GM12864 (cell line): ENCODE data around the gene ADIPOR1.
"Not testable (repeated sequence)": the region's sequence is repeated elsewhere in the genome, so short reads cannot be mapped to it uniquely, and the experiment has no call there.

ENCODE experiments used
- DNase-seq: peaks from one replicate; pipeline ENCODE4 v3.0.0-alpha.2; 2011; ENCODE audit warnings: low read depth
- H3K4me3 ChIP-seq: 2 replicates; pipeline ENCODE4 v1.5.1; 2011; ENCODE audit warnings: mild to moderate bottlenecking, low read depth, low read length, control low read depth
- TF ChIP-seq, protein P1 (sequence below): IDR thresholded peaks from 2 replicates; pipeline ENCODE4 v1.5.1; 2011; ENCODE audit warnings: low read depth, mild to moderate bottlenecking, moderate library complexity, low read length, control low read depth, inconsistent platforms; ENCODE audit errors: missing control alignments

The ADIPOR1 gene

DNA sequence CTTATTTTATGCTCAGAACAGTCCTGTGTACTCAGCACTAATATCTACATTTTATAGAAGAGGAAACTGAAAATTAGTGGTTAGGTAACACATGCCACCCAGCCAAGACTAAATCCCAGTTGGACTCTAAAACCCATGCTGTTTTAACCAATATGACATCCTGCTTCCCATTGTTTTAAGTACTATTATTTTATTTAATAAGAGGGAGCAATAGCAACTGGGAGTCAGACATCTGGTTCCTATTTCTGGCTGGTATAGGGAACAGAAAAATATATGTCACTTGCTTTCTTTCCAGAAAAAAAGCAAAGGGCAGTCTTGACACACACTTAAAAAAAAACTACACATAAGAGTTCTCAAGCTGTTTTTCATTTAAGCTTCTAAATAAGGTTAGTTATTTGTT, 43.0 kb downstream of the ADIPOR1 start:
- DNase-seq, result no peak
- TF ChIP-seq, protein P1, sequence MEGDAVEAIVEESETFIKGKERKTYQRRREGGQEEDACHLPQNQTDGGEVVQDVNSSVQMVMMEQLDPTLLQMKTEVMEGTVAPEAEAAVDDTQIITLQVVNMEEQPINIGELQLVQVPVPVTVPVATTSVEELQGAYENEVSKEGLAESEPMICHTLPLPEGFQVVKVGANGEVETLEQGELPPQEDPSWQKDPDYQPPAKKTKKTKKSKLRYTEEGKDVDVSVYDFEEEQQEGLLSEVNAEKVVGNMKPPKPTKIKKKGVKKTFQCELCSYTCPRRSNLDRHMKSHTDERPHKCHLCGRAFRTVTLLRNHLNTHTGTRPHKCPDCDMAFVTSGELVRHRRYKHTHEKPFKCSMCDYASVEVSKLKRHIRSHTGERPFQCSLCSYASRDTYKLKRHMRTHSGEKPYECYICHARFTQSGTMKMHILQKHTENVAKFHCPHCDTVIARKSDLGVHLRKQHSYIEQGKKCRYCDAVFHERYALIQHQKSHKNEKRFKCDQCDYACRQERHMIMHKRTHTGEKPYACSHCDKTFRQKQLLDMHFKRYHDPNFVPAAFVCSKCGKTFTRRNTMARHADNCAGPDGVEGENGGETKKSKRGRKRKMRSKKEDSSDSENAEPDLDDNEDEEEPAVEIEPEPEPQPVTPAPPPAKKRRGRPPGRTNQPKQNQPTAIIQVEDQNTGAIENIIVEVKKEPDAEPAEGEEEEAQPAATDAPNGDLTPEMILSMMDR, result no peak
- H3K4me3 ChIP-seq, result no peak overlapping the region

DNA sequence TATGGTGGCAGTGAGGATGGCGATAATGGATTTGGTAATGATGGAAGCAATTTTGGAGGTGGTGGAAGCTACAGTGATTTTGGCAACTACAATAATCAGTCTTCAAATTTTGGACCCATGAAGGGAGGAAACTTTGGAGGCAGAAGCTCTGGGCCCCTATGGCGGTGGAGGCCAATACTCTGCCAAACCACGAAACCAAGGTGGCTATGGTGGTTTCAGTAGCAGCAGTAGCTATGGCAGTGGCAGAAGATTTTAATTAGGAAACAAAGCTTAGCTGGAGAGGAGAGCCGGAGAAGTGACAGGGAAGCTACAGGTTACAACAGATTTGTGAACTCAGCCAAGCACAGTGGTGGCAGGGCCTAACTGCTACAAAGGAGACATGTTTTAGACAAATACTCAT, 45.6 kb downstream of the ADIPOR1 start:
- DNase-seq, H3K4me3 ChIP-seq: not testable (repeated sequence)

DNA sequence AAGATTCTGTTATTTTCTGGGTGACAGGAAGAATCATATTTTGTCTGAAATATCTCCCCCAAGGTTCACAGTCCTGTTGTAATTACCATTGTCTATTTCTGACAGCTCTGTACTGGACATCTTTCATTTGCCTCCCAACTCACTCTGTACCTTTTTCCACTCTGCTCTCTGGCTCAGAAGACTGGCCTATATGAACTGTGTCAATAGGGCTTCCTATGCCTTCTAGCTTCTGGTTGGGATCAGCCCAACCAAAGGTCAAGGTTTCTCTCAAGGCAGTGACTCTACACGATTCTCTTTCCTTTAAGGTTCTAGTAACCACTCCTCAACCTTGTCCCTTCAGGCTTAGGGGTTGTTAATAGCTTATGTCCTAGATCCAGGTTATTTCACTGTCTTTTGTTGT, 48.6 kb downstream of the ADIPOR1 start:
- H3K4me3 ChIP-seq, result no peak overlapping the region
- no peak for DNase-seq
- TF ChIP-seq, protein P1, result no peak

DNA sequence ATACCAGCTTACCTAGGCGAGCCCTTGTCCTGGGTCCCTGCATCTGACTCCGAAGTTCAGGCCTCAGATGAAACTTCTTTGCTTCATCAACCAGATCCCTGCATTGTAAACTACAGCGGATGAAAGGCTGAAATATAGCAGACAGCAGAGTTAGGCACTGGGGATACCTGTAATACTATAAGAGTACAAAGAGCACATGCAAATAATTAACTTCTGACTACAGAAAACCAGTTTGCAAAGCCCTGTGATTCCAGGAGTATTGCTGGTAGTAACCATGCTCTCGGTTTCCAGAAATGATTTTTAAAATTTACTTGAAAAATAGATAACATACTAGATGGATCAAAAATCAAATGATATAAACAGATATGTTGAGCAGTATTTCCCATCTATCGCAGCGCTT, 49.1 kb downstream of the ADIPOR1 start:
- no peak overlapping the region for H3K4me3 ChIP-seq
- TF ChIP-seq, protein P1, result no peak

DNA sequence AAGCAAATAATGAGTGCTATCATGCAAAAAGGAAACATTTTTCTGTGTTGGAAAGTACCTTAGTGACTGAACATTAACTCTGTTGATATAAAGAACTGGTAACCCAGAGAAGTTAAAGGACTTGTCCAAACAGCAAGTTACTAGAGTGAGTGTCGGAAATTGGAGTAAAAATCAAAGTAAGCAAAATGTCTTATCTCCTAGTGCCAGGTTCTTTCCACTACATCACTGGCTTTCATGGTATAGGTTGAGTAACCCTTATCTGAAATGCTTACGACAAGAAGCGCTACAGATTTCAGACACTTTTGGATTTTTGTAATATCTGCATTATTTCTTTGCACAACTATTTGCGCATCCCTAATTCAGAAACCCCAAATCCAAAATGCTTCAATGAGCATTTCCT, 52.8 kb downstream of the ADIPOR1 start:
- no peak for DNase-seq
- TF ChIP-seq, protein P1, result no peak

More for the DNA sequence above, 49.1 kb downstream of the ADIPOR1 start:
- DNase-seq, result no peak

DNA sequence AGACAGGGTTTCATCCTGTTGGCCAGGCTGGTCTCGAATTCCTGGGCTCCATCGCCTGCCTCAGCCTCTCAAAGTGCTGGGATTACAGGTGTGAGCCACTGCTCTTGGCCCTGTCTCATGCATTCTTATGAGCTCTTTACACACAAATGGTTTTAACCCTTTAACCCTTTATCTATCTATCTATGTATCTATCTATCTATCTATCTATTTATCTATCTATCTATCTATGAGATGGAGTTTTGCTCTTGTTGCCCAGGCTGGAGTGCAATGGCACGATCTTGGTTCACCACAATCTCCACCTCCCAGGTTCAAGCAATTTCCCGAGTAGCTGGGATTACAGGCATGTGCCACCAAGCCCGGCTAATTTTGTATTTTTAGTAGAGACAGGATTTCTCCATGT, 54.3 kb downstream of the ADIPOR1 start:
- not testable (repeated sequence) for H3K4me3 ChIP-seq, DNase-seq

More for the DNA sequence above, 52.8 kb downstream of the ADIPOR1 start:
- H3K4me3 ChIP-seq, result no peak overlapping the region

DNA sequence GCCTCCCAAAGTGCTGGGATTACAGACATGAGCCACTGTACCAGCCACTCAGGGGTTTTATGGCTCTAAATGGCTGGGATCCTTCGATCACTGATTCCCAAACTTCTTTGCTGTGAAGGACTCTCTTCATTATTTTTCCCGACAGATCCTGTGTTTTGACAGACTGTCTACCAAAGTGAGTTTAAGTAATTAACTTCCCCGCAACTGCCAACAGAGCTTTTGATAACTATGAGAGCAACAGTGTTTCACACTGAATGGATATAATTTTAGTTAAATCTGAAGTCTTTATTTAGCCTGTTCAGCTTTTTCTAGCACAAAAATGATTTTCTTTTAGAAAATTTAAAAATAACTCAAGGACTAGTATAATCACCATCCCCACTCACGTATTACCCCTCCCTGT, 56.6 kb downstream of the ADIPOR1 start:
- TF ChIP-seq, protein P1, result no peak
- no peak overlapping the region for H3K4me3 ChIP-seq
- DNase-seq, result no peak

DNA sequence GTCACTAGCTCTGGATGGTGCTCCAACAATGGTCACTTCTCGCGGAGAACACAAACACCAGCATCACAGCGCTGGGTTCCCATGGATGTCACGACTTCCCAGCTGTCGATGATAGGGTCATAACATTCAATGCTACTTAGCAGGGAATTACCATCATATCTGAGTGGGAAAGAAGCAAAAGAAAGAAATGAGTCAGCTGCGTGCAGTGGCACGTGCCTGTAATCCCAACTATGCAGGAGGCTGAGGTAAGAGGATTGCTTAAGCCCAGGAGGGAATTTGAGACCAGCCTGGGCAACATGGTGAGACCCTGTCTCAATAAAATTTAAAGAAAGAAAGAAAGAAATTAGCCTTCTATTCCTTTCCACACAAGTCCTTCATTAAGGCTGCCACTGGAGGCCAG, 65.6 kb downstream of the ADIPOR1 start:
- TF ChIP-seq, protein P1, result no peak
- no peak for DNase-seq
- no peak overlapping the region for H3K4me3 ChIP-seq
